Ishikawa (cell line): ENCODE results near the gene HMX1.

Experiments
- EP300 ChIP-seq: IDR thresholded peaks from 2 replicates; pipeline ENCODE4 v1.6.1; 2012; ENCODE audit warnings: borderline replicate concordance
- USF1 ChIP-seq: IDR thresholded peaks from 2 replicates; pipeline ENCODE4 v1.6.1; 2012

DNA sequence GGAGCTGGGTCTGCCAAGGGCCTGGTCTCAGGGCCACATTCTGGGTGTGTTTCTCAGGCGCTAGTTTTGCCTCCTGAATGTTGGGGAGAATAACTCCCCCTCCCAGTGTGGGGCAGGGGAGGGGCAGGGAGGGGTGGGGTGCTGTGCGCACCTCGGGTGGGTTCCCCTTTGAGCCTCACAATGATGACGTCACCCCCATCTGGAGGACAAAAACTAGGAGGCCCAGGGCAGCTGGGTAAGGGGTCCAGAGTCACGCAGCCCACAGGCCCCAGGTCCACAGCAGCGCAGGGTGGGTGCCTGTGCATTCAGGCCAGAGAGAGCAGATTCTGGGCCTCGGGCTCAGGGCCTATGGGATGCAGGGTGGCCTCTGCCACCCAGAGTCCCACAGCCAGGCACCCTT, 23.7 kb upstream of the HMX1 start:
- TF ChIP-seq EP300: no peak
- no peak for TF ChIP-seq USF1
